LNCaP clone FGC (cell line): ENCODE results near the gene VAV2.

Experiments
- DNase-seq: peaks from one replicate; pipeline ENCODE4 v3.0.0-alpha.2; 2011; ENCODE audit warnings: low read depth
- H3K4me3 ChIP-seq: 2 replicates; pipeline ENCODE4 v1.5.1; 2011; ENCODE audit warnings: mild to moderate bottlenecking, low read depth, low read length, control low read depth
- CTCF ChIP-seq: IDR thresholded peaks from 2 replicates; pipeline ENCODE4 v1.5.1; 2012; ENCODE audit warnings: mild to moderate bottlenecking; ENCODE audit not compliant: control insufficient read depth, insufficient read depth; ENCODE audit errors: extremely low read depth

Gene VAV2

DNA sequence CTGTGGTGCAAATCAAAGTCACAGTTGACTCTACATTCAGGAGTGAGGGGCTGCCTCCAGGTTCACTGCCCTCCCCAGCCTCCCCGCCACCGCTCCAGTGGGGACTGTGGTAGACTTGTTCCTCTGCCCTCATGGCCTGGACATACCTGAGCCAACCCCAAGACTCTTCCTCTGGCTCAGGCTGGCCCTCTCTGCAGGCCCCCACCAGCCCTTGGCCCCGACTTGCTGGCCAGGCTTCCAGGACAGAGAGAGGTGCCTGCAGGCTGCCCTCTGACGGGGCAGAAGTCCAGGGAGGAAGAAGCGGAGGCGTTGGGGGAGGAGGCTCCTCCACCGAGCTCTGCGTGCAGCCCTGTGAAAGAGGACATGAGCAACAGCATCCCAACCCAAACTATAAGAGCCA, 251.2 kb downstream of the VAV2 start:
- no peak overlapping the region for H3K4me3 ChIP-seq
- no peak for DNase-seq
- TF ChIP-seq CTCF: no peak

GRCh38 chr9:133739408-133740280, 252.5 kb downstream of the VAV2 start:
- DNase-seq: no peak
- H3K4me3 ChIP-seq: no peak overlapping the region
- no peak for TF ChIP-seq CTCF

- no peak overlapping the region for H3K4me3 ChIP-seq
- TF ChIP-seq CTCF: no peak
- DNase-seq: no peak
Measured at GRCh38 chr9:133738640-133739225, 253.4 kb downstream of the VAV2 start.

- no peak for DNase-seq
- TF ChIP-seq CTCF: no peak
- H3K4me3 ChIP-seq: no peak within 1 kb of the TSS
Measured at GRCh38 chr9:133737774-133738639, 254.1 kb downstream of the VAV2 start, which contains the start of gene SARDH. Gene SARDH, minus strand, starts transcription at chr9:133738352. Its CDS starts 4,179 bp downstream, at chr9:133734173.

- TF ChIP-seq CTCF: no peak
- DNase-seq: no peak
- no peak overlapping the region for H3K4me3 ChIP-seq
Measured at GRCh38 chr9:133737071-133737773, 254.9 kb downstream of the VAV2 start.

DNA sequence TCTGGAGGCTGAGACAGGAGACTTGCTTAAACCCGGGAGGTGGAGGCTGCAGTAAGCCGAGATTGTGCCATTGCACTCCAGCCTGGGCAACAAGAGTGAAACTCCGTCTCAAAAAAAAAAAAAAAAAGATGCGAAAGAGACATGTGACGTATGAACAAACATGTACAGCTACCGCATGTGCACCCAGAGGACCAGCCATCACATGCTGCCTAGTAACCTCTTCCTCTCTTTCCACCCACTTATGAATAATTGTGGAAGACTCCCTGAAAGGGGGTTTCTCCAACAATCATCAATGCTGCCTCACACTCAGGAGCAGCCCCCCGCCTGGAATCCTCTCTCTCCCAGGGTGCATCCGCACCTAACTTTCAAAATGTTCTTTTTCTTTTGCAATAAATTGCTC, 256.2 kb downstream of the VAV2 start:
- DNase-seq: no peak
- no peak overlapping the region for H3K4me3 ChIP-seq
- TF ChIP-seq CTCF: no peak
